BE2C (cell line): ENCODE data around the gene ZAR1L.

Experiments used
- DNase-seq: peaks from one replicate; pipeline ENCODE4 v3.0.0-alpha.2; 2020
- H3K27me3 ChIP-seq: fragments of 250-450 bp; sonication (Bioruptor Pico); 2 replicates; pipeline ENCODE4 v1.5.1; 2020; ENCODE audit warnings: mild to moderate bottlenecking
- H3K36me3 ChIP-seq: fragments of 250-450 bp; sonication (Bioruptor Pico); 2 replicates; pipeline ENCODE4 v1.5.1; 2020; ENCODE audit warnings: mild to moderate bottlenecking
- H3K4me1 ChIP-seq: fragments of 250-450 bp; sonication (Bioruptor Pico); 2 replicates; pipeline ENCODE4 v1.5.1; 2020
- H3K4me3 ChIP-seq: 2 replicates; pipeline ENCODE4 v1.5.1; 2011; ENCODE audit warnings: low read depth, low read length
- H3K9me3 ChIP-seq: fragments of 250-450 bp; sonication (Bioruptor Pico); 2 replicates; pipeline ENCODE4 v1.5.1; 2020
- TF ChIP-seq, protein P1 (sequence below): IDR thresholded peaks from 2 replicates; pipeline ENCODE4 v1.5.1; 2012; ENCODE audit warnings: mild to moderate bottlenecking, low read depth, low read length

The ZAR1L gene

DNA sequence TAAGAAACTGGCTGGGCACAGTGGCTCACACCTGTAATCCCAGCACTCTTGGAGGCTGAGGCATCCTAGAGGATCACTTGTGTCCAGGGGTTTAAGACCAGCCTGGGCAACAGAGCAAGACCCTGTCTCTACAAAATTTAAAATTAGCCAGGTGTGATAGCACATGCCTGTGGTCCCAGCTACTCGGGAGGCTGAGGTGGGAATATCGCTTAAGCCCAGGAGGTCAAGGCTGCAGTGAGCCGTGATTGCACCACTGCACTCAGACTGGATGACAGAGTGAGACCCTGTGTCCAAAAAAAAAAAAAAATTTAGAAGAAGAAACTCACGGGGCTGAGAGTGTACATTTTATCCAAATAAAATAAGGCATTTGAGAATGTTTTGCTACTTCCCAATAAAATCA is 58.9 kb downstream of the ZAR1L start:
- DNase-seq: no peak
- no peaks in the 10 kb centered on the region for H3K9me3 ChIP-seq
- no peaks in the 10 kb centered on the region for H3K27me3 ChIP-seq
- peaks cover 12% of the 10 kb centered on the region for H3K36me3 ChIP-seq
- TF ChIP-seq, protein P1, sequence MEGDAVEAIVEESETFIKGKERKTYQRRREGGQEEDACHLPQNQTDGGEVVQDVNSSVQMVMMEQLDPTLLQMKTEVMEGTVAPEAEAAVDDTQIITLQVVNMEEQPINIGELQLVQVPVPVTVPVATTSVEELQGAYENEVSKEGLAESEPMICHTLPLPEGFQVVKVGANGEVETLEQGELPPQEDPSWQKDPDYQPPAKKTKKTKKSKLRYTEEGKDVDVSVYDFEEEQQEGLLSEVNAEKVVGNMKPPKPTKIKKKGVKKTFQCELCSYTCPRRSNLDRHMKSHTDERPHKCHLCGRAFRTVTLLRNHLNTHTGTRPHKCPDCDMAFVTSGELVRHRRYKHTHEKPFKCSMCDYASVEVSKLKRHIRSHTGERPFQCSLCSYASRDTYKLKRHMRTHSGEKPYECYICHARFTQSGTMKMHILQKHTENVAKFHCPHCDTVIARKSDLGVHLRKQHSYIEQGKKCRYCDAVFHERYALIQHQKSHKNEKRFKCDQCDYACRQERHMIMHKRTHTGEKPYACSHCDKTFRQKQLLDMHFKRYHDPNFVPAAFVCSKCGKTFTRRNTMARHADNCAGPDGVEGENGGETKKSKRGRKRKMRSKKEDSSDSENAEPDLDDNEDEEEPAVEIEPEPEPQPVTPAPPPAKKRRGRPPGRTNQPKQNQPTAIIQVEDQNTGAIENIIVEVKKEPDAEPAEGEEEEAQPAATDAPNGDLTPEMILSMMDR: no peak
- no peak overlapping the region for H3K4me3 ChIP-seq
- no peaks in the 10 kb centered on the region; the same call in 1 of the 2 replicates for H3K4me1 ChIP-seq

DNA sequence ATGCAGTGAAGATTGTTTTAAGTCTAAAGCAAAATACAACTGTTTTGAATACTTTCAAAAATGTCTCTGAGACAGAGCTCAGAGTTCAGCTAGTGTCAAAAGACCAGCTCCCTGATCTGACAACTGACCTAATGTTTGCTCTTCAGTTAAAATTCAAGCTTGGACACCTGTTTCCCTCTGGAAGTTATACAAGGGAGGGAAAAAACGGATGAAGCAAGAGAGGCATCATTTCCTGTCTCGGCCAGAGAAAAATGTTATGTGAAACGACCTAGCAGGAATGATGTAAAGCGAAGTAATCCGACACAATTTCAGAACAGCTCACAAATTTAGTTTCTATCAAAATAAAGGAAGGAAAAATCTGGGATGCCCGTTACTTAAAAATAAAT is 59.4 kb downstream of the ZAR1L start:
- DNase-seq: no peak
- TF ChIP-seq, protein P1: no peak
- Histone ChIP-seq H3K9me3 (no peaks in the 10 kb centered on the region), H3K36me3 (peaks cover 11% of the 10 kb centered on the region), H3K4me3 (no peak overlapping the region), H3K4me1 (no peaks in the 10 kb centered on the region; the same call in 1 of the 2 replicates), H3K27me3 (no peaks in the 10 kb centered on the region)

DNA sequence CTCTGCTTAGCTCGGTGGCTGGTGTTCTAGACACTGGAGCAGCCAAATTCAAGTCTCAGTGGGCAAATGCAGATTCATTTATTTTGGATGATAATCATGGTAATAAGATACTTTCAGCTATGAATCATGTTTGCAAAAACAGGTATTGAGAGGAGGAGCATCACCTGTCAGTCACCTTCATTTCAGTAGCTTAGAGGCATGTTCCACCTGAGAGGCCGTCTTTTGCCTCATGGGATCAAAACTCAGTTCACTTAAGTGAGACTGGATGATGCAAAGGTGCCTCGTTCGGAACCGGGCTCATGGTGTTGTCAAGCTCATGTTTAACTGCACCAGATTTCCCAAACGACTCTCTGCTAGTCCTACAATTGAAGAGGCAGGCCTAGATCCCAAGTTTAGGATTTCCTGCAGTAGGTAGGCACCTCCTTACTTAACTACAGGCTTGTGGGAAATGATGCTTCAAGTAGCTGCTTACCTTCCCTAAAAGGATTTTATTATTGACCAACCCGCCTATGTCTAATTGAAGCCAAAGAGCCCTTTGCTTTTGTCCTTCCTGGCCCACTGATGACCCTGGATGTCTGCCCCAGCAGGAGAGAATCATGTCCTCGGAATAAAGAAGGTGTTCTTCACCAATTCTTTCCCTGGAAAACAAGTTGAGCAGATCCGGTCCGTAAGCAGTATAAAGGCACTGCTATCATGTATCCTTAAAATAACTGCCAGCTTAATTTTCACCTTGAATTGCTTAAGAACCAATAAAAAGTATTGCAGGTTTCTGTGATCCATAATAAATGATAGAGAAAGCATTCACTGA is 60.0 kb downstream of the ZAR1L start:
- Histone ChIP-seq H3K4me1 (no peaks in the 10 kb centered on the region), H3K36me3 (peaks cover 11% of the 10 kb centered on the region), H3K4me3 (no peak overlapping the region), H3K27me3 (no peaks in the 10 kb centered on the region), H3K9me3 (no peaks in the 10 kb centered on the region)
- TF ChIP-seq, protein P1: no peak
- DNase-seq: no peak

DNA sequence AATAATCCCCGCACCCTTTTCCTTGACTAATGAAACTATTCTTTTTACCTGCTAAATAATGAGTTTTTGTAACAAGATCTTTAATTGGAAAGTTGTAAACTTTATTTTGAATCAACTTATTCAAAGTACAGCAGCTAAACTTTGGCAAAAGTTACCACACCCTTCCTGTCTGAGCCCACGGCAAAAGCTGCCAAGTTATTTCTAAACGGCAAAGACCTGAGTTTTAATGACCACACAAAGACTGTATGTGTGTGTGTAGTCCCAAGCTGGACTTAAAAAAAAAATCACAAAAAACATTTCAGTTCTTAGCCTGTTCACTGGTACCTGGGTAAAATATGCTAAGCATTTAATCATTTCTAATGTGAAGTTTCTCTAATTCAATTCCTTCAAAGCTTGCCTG is 60.7 kb downstream of the ZAR1L start:
- no peak for DNase-seq
- Histone ChIP-seq H3K27me3 (no peaks in the 10 kb centered on the region), H3K4me1 (no peaks in the 10 kb centered on the region), H3K36me3 (peaks cover 18% of the 10 kb centered on the region), H3K4me3 (no peak overlapping the region), H3K9me3 (no peaks in the 10 kb centered on the region)
- TF ChIP-seq, protein P1: no peak

DNA sequence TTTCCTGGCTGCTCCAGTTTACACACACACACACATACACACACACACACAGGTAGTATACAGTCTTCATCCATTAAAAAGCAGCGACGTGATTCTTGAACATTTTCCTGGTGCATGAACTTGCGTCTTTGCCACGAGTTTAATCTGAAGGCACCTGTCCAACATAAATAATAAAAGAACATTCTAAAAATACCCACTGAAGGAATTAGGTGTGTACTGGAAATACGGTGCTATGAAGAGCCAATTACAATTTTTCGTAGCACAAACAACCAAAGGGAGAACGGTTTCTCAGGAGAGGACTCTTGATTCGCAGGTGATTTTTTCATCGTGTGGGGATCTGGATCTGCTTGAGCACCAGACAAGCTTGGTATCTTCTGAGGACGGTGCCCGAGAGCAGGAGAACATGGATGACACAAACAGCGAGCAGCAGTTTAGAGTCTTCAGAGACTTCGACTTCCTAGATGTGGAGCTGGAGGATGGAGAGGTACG is 61.2 kb downstream of the ZAR1L start:
- Histone ChIP-seq H3K4me1 (no peaks in the 10 kb centered on the region), H3K4me3 (no peak overlapping the region), H3K27me3 (no peaks in the 10 kb centered on the region), H3K36me3 (peaks cover 21% of the 10 kb centered on the region), H3K9me3 (no peaks in the 10 kb centered on the region)
- no peak for DNase-seq
- TF ChIP-seq, protein P1: no peak
